Esophagus squamous epithelium (tissue), 4 donors: Measurements from ENCODE around the gene NSG2.
A peak's percentile ranks its signal among the peaks of the same experiment; 100 is the strongest.

ENCODE experiments used
- CTCF ChIP-seq, 6 experiments: fragments of 450-650 bp in 4 of 6; fragments of 200-600 bp in 2 of 6; sonication (generic) in 2 of 6; IDR thresholded peaks; one replicate each; pipeline ENCODE4 v1.5.1; 2016 to 2019; ENCODE audit warnings: antibody characterized with exemption in 6 of 6, mild to moderate bottlenecking in 4 of 6, moderate library complexity in 4 of 6
- POLR2A ChIP-seq, 4 donors: fragments of 450-650 bp; IDR thresholded peaks; one replicate each; pipeline ENCODE4 v1.6.1; 2017; ENCODE audit warnings: antibody characterized with exemption in 4 of 4, mild to moderate bottlenecking in 4 of 4, moderate library complexity in 3 of 4

GRCh38 chr5:174100490-174100889 lies 55.0 kb downstream of the NSG2 start:
- TF ChIP-seq POLR2A (IDR thresholded peaks at IDR 0.05), result no peak
- TF ChIP-seq CTCF (IDR thresholded peaks at IDR 0.05), result peak in 1 of 6 experiments; percentile 21
